WTC11 (cell line): ENCODE results near the gene DHX57. TPM values are rescaled to one million over a fixed set of nuclear protein-coding genes. Genes with fewer than 3 reads are reported as not detected.
"Not testable (repeated sequence)": the region's sequence is repeated elsewhere in the genome, so short reads cannot be mapped to it uniquely, and the experiment has no call there.

Experiments
- ATAC-seq: fragments of 200-7000 bp; cut with Tn5 transposase; 2 replicates; pipeline ENCODE4 v1.10.0; 2021; ENCODE audit warnings: mild to moderate bottlenecking, moderate library complexity
- CTCF ChIA-PET: fragments of 300-600 bp; sonication (Branson Sonifier 250); formaldehyde crosslinking; loops from one replicate; lab custom pipeline; 2021; ENCODE audit warnings: antibody characterized with exemption; lab: Charles Lee
- POLR2A ChIA-PET: fragments of 350-600 bp; sonication (Branson Sonifier 250); formaldehyde crosslinking; loops from one replicate; lab custom pipeline; 2021; ENCODE audit warnings: antibody characterized with exemption; lab: Charles Lee
- DNase-seq: peaks from one replicate; pipeline ENCODE4 v3.0.0; 2021; ENCODE audit warnings: low spot score
- H3K27ac Mint-ChIP-seq: 2 replicates; pipeline ENCODE4 v1.8.0; 2021; ENCODE audit warnings: mixed read lengths
- H3K27me3 Mint-ChIP-seq: 2 replicates; pipeline ENCODE4 v1.8.0; 2021; ENCODE audit warnings: low read depth, mild to moderate bottlenecking, moderate library complexity, mixed read lengths
- H3K36me3 Mint-ChIP-seq: 2 replicates; pipeline ENCODE4 v1.8.0; 2021; ENCODE audit warnings: mixed read lengths
- H3K4me1 Mint-ChIP-seq: 2 replicates; pipeline ENCODE4 v1.8.0; 2022; ENCODE audit warnings: mixed read lengths
- H3K4me3 Mint-ChIP-seq: 2 replicates; pipeline ENCODE4 v1.8.0; 2021; ENCODE audit warnings: mild to moderate bottlenecking, moderate library complexity, mixed read lengths
- H3K9me3 Mint-ChIP-seq: 2 replicates; pipeline ENCODE4 v1.8.0; 2021; ENCODE audit warnings: mixed read lengths
- AR ChIP-seq: fragments of 250-450 bp; sonication (Bioruptor Pico); IDR thresholded peaks from 2 replicates; pipeline ENCODE4 v1.9.0; 2021; ENCODE audit warnings: mild to moderate bottlenecking
- ATF1 ChIP-seq: sonication (generic); formaldehyde crosslinking; IDR thresholded peaks from 2 replicates; pipeline ENCODE4 v1.8.1; 2023; ENCODE audit warnings: mild to moderate bottlenecking, moderate library complexity, missing genetic modification reagents
- ATF2 ChIP-seq: sonication (generic); formaldehyde crosslinking; IDR thresholded peaks from 2 replicates; pipeline ENCODE4 v1.8.1; 2022; ENCODE audit warnings: low read depth, missing genetic modification reagents, borderline replicate concordance
- ATF3 ChIP-seq: sonication (generic); formaldehyde crosslinking; conservative IDR thresholded peaks from 2 replicates; pipeline ENCODE4 v1.8.1; 2022; ENCODE audit warnings: mild to moderate bottlenecking, missing genetic modification reagents
- CBFB ChIP-seq: sonication (generic); formaldehyde crosslinking; IDR thresholded peaks from 2 replicates; pipeline ENCODE4 v1.8.1; 2022; ENCODE audit warnings: mild to moderate bottlenecking, low read depth, missing genetic modification reagents
- CREB1 ChIP-seq: sonication (generic); formaldehyde crosslinking; IDR thresholded peaks from 2 replicates; pipeline ENCODE4 v1.8.0; 2023; ENCODE audit warnings: mild to moderate bottlenecking, missing genetic modification reagents
- E2F4 ChIP-seq: sonication (generic); formaldehyde crosslinking; IDR thresholded peaks from 2 replicates; pipeline ENCODE4 v1.8.1; 2022; ENCODE audit warnings: low read depth, mild to moderate bottlenecking, moderate library complexity, missing genetic modification reagents, borderline replicate concordance
- EMX1 ChIP-seq: fragments of 250-450 bp; sonication (Bioruptor Pico); IDR thresholded peaks from 2 replicates; pipeline ENCODE4 v1.8.0; 2021; ENCODE audit warnings: mild to moderate bottlenecking
- ERG ChIP-seq: fragments of 250-450 bp; sonication (Bioruptor Pico); IDR thresholded peaks from 2 replicates; pipeline ENCODE4 v1.8.0; 2021; ENCODE audit warnings: mild to moderate bottlenecking
- ESRRA ChIP-seq: sonication (generic); formaldehyde crosslinking; IDR thresholded peaks from 2 replicates; pipeline ENCODE4 v1.8.1; 2022; ENCODE audit warnings: mild to moderate bottlenecking, missing genetic modification reagents, borderline replicate concordance
- GABPB1 ChIP-seq: sonication (generic); formaldehyde crosslinking; IDR thresholded peaks from 2 replicates; pipeline ENCODE4 v1.8.1; 2023; ENCODE audit warnings: mild to moderate bottlenecking, missing genetic modification reagents
- IRF2 ChIP-seq: sonication (generic); formaldehyde crosslinking; IDR thresholded peaks from 2 replicates; pipeline ENCODE4 v1.8.0; 2022; ENCODE audit warnings: low read depth, missing genetic modification reagents, borderline replicate concordance
- MXD4 ChIP-seq: fragments of 250-450 bp; sonication (Bioruptor Pico); IDR thresholded peaks from 2 replicates; pipeline ENCODE4 v1.8.0; 2021; ENCODE audit warnings: mild to moderate bottlenecking, moderate library complexity, borderline replicate concordance
- MYBL2 ChIP-seq: sonication (generic); formaldehyde crosslinking; IDR thresholded peaks from 2 replicates; pipeline ENCODE4 v1.8.1; 2023; ENCODE audit warnings: mild to moderate bottlenecking, moderate library complexity, missing genetic modification reagents
- RELA ChIP-seq: sonication (generic); formaldehyde crosslinking; IDR thresholded peaks from 2 replicates; pipeline ENCODE4 v1.8.1; 2022; ENCODE audit warnings: missing genetic modification reagents, mild to moderate bottlenecking, borderline replicate concordance
- RORB ChIP-seq: fragments of 250-450 bp; sonication (Bioruptor Pico); IDR thresholded peaks from 2 replicates; pipeline ENCODE4 v1.9.0; 2021; ENCODE audit warnings: mild to moderate bottlenecking
- SOX15 ChIP-seq: fragments of 250-450 bp; sonication (Bioruptor Pico); IDR thresholded peaks from 2 replicates; pipeline ENCODE4 v1.9.0; 2021; ENCODE audit warnings: mild to moderate bottlenecking
- TP53 ChIP-seq: sonication (generic); formaldehyde crosslinking; IDR thresholded peaks from 2 replicates; pipeline ENCODE4 v1.8.1; 2023; ENCODE audit warnings: mild to moderate bottlenecking, missing genetic modification reagents
- ZNF423 ChIP-seq: fragments of 250-450 bp; sonication (Bioruptor Pico); IDR thresholded peaks from 2 replicates; pipeline ENCODE4 v2.1.2; 2022; ENCODE audit warnings: mild to moderate bottlenecking, moderate library complexity
- ZNF671 ChIP-seq: fragments of 250-450 bp; sonication (Bioruptor Pico); IDR thresholded peaks from 2 replicates; pipeline ENCODE4 v1.8.0; 2021; ENCODE audit warnings: mild to moderate bottlenecking
- total RNA-seq: library from RNA; stranded (reverse); gene quantifications from 3 replicates; pipeline ENCODE4 v1.2.3, GENCODE V29; 2021
- TF ChIP-seq, protein P1 (sequence below): sonication (generic); formaldehyde crosslinking; IDR thresholded peaks from 2 replicates; pipeline ENCODE4 v1.8.0; 2022; ENCODE audit warnings: mild to moderate bottlenecking, missing genetic modification reagents
- TF ChIP-seq, protein P2 (sequence below): sonication (generic); formaldehyde crosslinking; IDR thresholded peaks from 2 replicates; pipeline ENCODE4 v1.8.0; 2022; ENCODE audit warnings: mild to moderate bottlenecking, missing genetic modification reagents
- TF ChIP-seq, protein P3 (sequence below): sonication (generic); formaldehyde crosslinking; IDR thresholded peaks from 2 replicates; pipeline ENCODE4 v1.8.1; 2023; ENCODE audit warnings: mild to moderate bottlenecking, missing genetic modification reagents

DHX57 gene
- total RNA-seq, 1 experiment from 2014 or later: 30.3 TPM

DNA sequence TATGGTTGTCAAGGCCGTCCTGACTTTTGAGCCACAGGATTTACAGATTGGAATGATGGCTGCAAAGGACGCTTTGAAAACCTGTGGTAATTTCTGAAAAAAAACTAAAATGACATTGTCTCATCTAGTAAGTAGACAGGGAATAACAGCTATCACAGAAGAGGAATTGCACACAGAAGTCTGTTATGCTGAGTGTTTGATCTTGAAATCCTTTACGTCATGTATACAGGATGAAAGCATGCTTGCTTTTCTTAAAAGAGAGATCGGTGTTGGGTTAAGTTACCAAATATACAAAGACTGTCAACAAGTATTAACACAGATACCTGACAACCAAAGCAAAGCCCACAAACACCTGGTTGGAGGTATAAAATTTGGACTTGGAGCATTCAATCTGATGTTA is 112.0 kb downstream of the DHX57 start:
- no peak overlapping the region for H3K27ac Mint-ChIP-seq
- ChIA-PET CTCF (no interaction called here), POLR2A (no interaction called here)
- ATAC-seq (no peak), DNase-seq (no peak)
- TF ChIP-seq GABPB1 (CRISPR knock-in tag) (no peak), ERG (CRISPR knock-in tag) (no peak), E2F4 (no peak), AR (no peak), IRF2 (no peak), RORB (CRISPR knock-in tag) (no peak), ESRRA (CRISPR knock-in tag) (no peak), ZNF423 (CRISPR knock-in tag) (no peak), ZNF671 (CRISPR knock-in tag) (no peak)
- TF ChIP-seq, protein P1, sequence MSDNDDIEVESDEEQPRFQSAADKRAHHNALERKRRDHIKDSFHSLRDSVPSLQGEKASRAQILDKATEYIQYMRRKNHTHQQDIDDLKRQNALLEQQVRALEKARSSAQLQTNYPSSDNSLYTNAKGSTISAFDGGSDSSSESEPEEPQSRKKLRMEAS (CRISPR knock-in tag): no peak
- TF ChIP-seq, protein P2, sequence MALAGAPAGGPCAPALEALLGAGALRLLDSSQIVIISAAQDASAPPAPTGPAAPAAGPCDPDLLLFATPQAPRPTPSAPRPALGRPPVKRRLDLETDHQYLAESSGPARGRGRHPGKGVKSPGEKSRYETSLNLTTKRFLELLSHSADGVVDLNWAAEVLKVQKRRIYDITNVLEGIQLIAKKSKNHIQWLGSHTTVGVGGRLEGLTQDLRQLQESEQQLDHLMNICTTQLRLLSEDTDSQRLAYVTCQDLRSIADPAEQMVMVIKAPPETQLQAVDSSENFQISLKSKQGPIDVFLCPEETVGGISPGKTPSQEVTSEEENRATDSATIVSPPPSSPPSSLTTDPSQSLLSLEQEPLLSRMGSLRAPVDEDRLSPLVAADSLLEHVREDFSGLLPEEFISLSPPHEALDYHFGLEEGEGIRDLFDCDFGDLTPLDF (CRISPR knock-in tag): no peak
- no peaks in the 10 kb centered on the region for H3K36me3 Mint-ChIP-seq
- no peak overlapping the region for H3K4me3 Mint-ChIP-seq
- no peaks in the 10 kb centered on the region for H3K27me3 Mint-ChIP-seq
- H3K9me3 Mint-ChIP-seq: no peaks in the 10 kb centered on the region
- H3K4me1 Mint-ChIP-seq: no peaks in the 10 kb centered on the region

DNA sequence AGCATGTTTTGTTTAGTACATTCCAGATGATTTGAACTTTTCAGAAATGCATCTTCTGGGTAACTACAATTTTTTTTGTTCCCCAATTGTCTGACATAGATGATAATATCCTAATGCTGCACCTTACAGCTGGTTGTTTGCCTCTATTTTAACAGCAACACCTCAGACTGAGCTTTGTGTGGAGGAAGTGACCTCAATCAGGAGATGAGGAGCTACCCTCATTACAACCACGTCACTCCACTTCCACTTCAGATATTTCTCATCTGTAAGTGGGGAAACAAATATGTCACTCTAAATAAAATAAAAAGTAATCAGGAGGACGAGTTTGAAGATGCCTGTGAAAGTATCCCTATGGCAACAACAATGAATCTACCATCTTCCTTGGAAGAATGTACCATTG is 112.5 kb downstream of the DHX57 start:
- ATAC-seq: no peak

DNA sequence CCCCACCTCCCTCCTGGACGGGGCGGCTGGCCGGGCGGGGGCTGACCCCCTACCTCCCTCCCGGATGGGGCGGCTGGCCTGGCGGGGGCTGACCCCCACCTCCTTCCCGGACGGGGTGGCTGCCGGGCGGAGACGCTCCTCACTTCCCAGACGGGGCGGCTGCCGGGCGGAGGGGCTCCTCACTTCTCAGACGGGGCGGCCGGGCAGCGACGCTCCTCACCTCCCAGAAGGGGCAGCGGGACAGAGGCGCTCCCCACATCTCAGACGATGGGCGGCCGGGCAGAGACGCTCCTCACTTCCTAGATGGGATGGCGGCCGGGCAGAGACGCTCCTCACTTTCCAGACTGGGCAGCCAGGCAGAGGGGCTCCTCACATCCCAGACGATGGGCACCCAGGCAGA is 119.8 kb downstream of the DHX57 start:
- H3K27ac Mint-ChIP-seq, CTCF ChIA-PET, H3K4me1 Mint-ChIP-seq, H3K9me3 Mint-ChIP-seq, ATAC-seq, DNase-seq, POLR2A ChIA-PET, H3K36me3 Mint-ChIP-seq, H3K27me3 Mint-ChIP-seq, H3K4me3 Mint-ChIP-seq: not testable (repeated sequence)

More for the DNA sequence above, 112.5 kb downstream of the DHX57 start:
- no peak overlapping the region for H3K4me3 Mint-ChIP-seq
- no peaks in the 10 kb centered on the region for H3K9me3 Mint-ChIP-seq
- H3K27ac Mint-ChIP-seq: no peak overlapping the region
- CTCF ChIA-PET: no interaction called here
- POLR2A ChIA-PET: no interaction called here
- no peaks in the 10 kb centered on the region for H3K36me3 Mint-ChIP-seq
- DNase-seq: no peak
- no peaks in the 10 kb centered on the region for H3K27me3 Mint-ChIP-seq
- H3K4me1 Mint-ChIP-seq: no peaks in the 10 kb centered on the region
- TF ChIP-seq TP53 (CRISPR knock-in tag) (no peak), MXD4 (CRISPR knock-in tag) (no peak), MYBL2 (CRISPR knock-in tag) (no peak), ATF3 (CRISPR knock-in tag) (no peak), SOX15 (CRISPR knock-in tag) (no peak), GABPB1 (CRISPR knock-in tag) (no peak), CREB1 (no peak), RELA (no peak), CBFB (CRISPR knock-in tag) (no peak), ATF1 (CRISPR knock-in tag) (no peak), ATF2 (no peak), EMX1 (CRISPR knock-in tag) (no peak)
- TF ChIP-seq, protein P3, sequence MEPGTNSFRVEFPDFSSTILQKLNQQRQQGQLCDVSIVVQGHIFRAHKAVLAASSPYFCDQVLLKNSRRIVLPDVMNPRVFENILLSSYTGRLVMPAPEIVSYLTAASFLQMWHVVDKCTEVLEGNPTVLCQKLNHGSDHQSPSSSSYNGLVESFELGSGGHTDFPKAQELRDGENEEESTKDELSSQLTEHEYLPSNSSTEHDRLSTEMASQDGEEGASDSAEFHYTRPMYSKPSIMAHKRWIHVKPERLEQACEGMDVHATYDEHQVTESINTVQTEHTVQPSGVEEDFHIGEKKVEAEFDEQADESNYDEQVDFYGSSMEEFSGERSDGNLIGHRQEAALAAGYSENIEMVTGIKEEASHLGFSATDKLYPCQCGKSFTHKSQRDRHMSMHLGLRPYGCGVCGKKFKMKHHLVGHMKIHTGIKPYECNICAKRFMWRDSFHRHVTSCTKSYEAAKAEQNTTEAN (CRISPR knock-in tag): no peak
